Hepatocyte (in vitro differentiated cells): ENCODE results near the gene WDFY2. TPM values are rescaled to one million over a fixed set of nuclear protein-coding genes. Genes with fewer than 3 reads are reported as not detected.

Source experiments
- DNase-seq: peaks from one replicate; pipeline ENCODE4 v3.0.0-alpha.2; 2016; ENCODE audit warnings: low spot score
- H2AFZ ChIP-seq: fragments of 200-600 bp; sonication (generic); 2 replicates; pipeline ENCODE4 v1.6.0; 2016; ENCODE audit warnings: antibody characterized with exemption, mild to moderate bottlenecking
- H3K27ac ChIP-seq: fragments of 200-600 bp; sonication (generic); 2 replicates; pipeline ENCODE4 v1.5.1; 2016; ENCODE audit warnings: mild to moderate bottlenecking
- H3K27me3 ChIP-seq: fragments of 200-600 bp; sonication (generic); 2 replicates; pipeline ENCODE4 v1.6.1; 2016
- H3K36me3 ChIP-seq: fragments of 200-600 bp; sonication (generic); replicated peaks from 2 replicates; pipeline ENCODE4 v1.5.1; 2016; ENCODE audit warnings: low read depth; ENCODE audit not compliant: insufficient read depth
- H3K4me1 ChIP-seq: fragments of 200-600 bp; sonication (generic); 2 replicates; pipeline ENCODE4 v1.5.1; 2016; ENCODE audit warnings: mild to moderate bottlenecking, moderate library complexity; ENCODE audit not compliant: insufficient read depth
- H3K4me2 ChIP-seq: fragments of 200-600 bp; sonication (generic); 2 replicates; pipeline ENCODE4 v1.6.0; 2016
- H3K4me3 ChIP-seq: fragments of 200-600 bp; sonication (generic); 2 replicates; pipeline ENCODE4 v1.5.1; 2016; ENCODE audit warnings: mild to moderate bottlenecking
- H3K79me2 ChIP-seq: fragments of 200-600 bp; sonication (generic); 2 replicates; pipeline ENCODE4 v1.6.0; 2017; ENCODE audit warnings: mild to moderate bottlenecking
- H3K9me2 ChIP-seq: fragments of 200-600 bp; sonication (generic); replicated peaks from 2 replicates; pipeline ENCODE4 v1.6.0; 2017; ENCODE audit warnings: mild to moderate bottlenecking; ENCODE audit not compliant: insufficient read depth
- H3K9me3 ChIP-seq: fragments of 200-600 bp; sonication (generic); 2 replicates; pipeline ENCODE4 v1.5.1; 2016; ENCODE audit warnings: low read depth, mild to moderate bottlenecking
- H4K20me1 ChIP-seq: fragments of 200-600 bp; sonication (generic); 2 replicates; pipeline ENCODE4 v1.6.0; 2016; ENCODE audit warnings: mild to moderate bottlenecking; ENCODE audit not compliant: insufficient read depth, poor library complexity, severe bottlenecking
- CTCF ChIP-seq: fragments of 200-600 bp; sonication (generic); IDR thresholded peaks from 2 replicates; pipeline ENCODE4 v1.5.1; 2016; ENCODE audit warnings: antibody characterized with exemption, mild to moderate bottlenecking; ENCODE audit not compliant: poor library complexity
- EZH2 ChIP-seq: fragments of 200-600 bp; sonication (generic); IDR thresholded peaks from 2 replicates; pipeline ENCODE4 v1.6.1; 2016; ENCODE audit warnings: antibody characterized with exemption, mild to moderate bottlenecking, borderline replicate concordance
- EZH2phosphoT487 ChIP-seq: fragments of 200-600 bp; sonication (generic); IDR thresholded peaks from one replicate; pipeline ENCODE4 v1.6.1; 2018; ENCODE audit warnings: antibody characterized with exemption, mild to moderate bottlenecking, low read depth, moderate library complexity; ENCODE audit not compliant: unreplicated experiment, severe bottlenecking
- WGBS: methylation state at CpG from one replicate; pipeline ENCODE4 v1.1.6; 2016; ENCODE audit warnings: low lambda C conversion rate; ENCODE audit errors: missing lambda C conversion rate; 5-methylcytosine and 5-hydroxymethylcytosine counted together
- polyA plus RNA-seq: library from polyadenylated mRNA; unstranded; fragments of >200 nt; fragmentation: Nextera tagmentation; extraction: Ambion mirVana; gene quantifications from 2 replicates; pipeline ENCODE4 v1.2.1, GENCODE V29; 2016
- total RNA-seq: library from RNA; depleted of rRNA; stranded (reverse); fragments of >200 nt; gene quantifications from 2 replicates; pipeline ENCODE4 v1.2.3, GENCODE V29; 2014

The WDFY2 gene
- total and polyA plus RNA-seq, 2 experiments from 2014 or later: 9.0 to 9.1 TPM

- no peak overlapping the region for H3K27ac ChIP-seq
- H2AFZ ChIP-seq: no peak overlapping the region
- peaks cover 19% of the 10 kb centered on the region for H3K4me1 ChIP-seq
- no peak overlapping the region for H3K4me3 ChIP-seq
- WGBS: 85% methylated on average over 2 of the region's 2 CpGs
- H3K9me2 ChIP-seq: no peaks in the 10 kb centered on the region
- H3K79me2 ChIP-seq: no peaks in the 10 kb centered on the region
- DNase-seq: no peak
- H3K27me3 ChIP-seq: no peaks in the 10 kb centered on the region
- no peaks in the 10 kb centered on the region for H4K20me1 ChIP-seq
- H3K4me2 ChIP-seq: no peak overlapping the region
- no peak for TF ChIP-seq EZH2
- H3K36me3 ChIP-seq: no peaks in the 10 kb centered on the region
- no peaks in the 10 kb centered on the region for H3K9me3 ChIP-seq
Observed at GRCh38 chr13:51745243-51745642, 161.0 kb downstream of the WDFY2 start.

- no peaks in the 10 kb centered on the region for H4K20me1 ChIP-seq
- no peaks in the 10 kb centered on the region for H3K36me3 ChIP-seq
- no peaks in the 10 kb centered on the region for H3K79me2 ChIP-seq
- TF ChIP-seq CTCF (no peak), EZH2 (no peak), EZH2phosphoT487 (no peak)
- H3K9me2 ChIP-seq: no peaks in the 10 kb centered on the region
- H2AFZ ChIP-seq: no peak overlapping the region
- WGBS: 78% methylated on average over 2 of the region's 2 CpGs
- peaks cover 17% of the 10 kb centered on the region for H3K4me1 ChIP-seq
- DNase-seq: no peak
- H3K27me3 ChIP-seq: no peaks in the 10 kb centered on the region
- H3K9me3 ChIP-seq: no peaks in the 10 kb centered on the region
- no peak overlapping the region for H3K4me3 ChIP-seq
- no peak overlapping the region for H3K4me2 ChIP-seq
- H3K27ac ChIP-seq: peak overlapping the region; percentile 76
Observed at GRCh38 chr13:51746802-51747201, 162.5 kb downstream of the WDFY2 start.

- TF ChIP-seq CTCF (no peak), EZH2 (no peak), EZH2phosphoT487 (no peak)
- Histone ChIP-seq H4K20me1 (no peaks in the 10 kb centered on the region), H3K4me2 (peak overlapping the region; percentile 19), H3K9me2 (no peaks in the 10 kb centered on the region), H3K9me3 (no peaks in the 10 kb centered on the region), H2AFZ (no peak overlapping the region), H3K79me2 (no peaks in the 10 kb centered on the region), H3K4me1 (peaks cover 17% of the 10 kb centered on the region), H3K36me3 (no peaks in the 10 kb centered on the region), H3K27ac (peak overlapping the region; percentile 76), H3K4me3 (no peak overlapping the region), H3K27me3 (no peaks in the 10 kb centered on the region)
- DNase-seq: peak; percentile 75
- 40% methylated on average over 9 of the region's 9 CpGs for WGBS
Observed at GRCh38 chr13:51747438-51748434, 163.5 kb downstream of the WDFY2 start.

GRCh38 chr13:51756651-51757050 lies 172.4 kb downstream of the WDFY2 start:
- TF ChIP-seq CTCF: no peak
- no peak for TF ChIP-seq EZH2
- no peak for TF ChIP-seq EZH2phosphoT487
- Histone ChIP-seq H3K4me1 (no peaks in the 10 kb centered on the region), H3K36me3 (peaks cover 3% of the 10 kb centered on the region), H2AFZ (no peak overlapping the region), H3K4me3 (no peak overlapping the region), H3K27me3 (no peaks in the 10 kb centered on the region), H3K79me2 (no peaks in the 10 kb centered on the region), H3K4me2 (no peak overlapping the region), H3K9me2 (no peaks in the 10 kb centered on the region), H3K27ac (no peak overlapping the region), H3K9me3 (no peaks in the 10 kb centered on the region), H4K20me1 (no peaks in the 10 kb centered on the region)
- DNase-seq: no peak
- WGBS: 91% methylated on average over 2 of the region's 2 CpGs
